ENCODE measurements around the gene SULT1A2.
"Not testable (repeated sequence)": the region's sequence is repeated elsewhere in the genome, so short reads cannot be mapped to it uniquely, and the experiment has no call there.

DNA sequence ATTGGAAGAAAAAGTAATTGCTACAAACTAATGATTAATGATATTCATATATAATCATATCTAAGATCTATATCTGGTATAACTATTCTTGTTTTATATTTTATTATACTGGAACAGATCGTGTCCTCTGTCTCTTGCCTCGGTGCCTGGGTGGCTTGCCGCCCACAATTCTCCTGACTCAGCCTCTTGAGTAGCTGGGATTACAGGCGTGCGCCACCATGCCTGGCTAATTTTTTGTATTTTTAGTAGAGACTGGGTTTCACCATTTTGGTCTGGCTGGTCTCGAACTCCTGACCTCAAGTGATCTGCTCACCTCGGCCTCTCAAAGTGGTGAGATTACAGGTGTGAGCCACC, 19.4 kb upstream of the SULT1A2 start:
- TF ChIP-seq, protein P1, sequence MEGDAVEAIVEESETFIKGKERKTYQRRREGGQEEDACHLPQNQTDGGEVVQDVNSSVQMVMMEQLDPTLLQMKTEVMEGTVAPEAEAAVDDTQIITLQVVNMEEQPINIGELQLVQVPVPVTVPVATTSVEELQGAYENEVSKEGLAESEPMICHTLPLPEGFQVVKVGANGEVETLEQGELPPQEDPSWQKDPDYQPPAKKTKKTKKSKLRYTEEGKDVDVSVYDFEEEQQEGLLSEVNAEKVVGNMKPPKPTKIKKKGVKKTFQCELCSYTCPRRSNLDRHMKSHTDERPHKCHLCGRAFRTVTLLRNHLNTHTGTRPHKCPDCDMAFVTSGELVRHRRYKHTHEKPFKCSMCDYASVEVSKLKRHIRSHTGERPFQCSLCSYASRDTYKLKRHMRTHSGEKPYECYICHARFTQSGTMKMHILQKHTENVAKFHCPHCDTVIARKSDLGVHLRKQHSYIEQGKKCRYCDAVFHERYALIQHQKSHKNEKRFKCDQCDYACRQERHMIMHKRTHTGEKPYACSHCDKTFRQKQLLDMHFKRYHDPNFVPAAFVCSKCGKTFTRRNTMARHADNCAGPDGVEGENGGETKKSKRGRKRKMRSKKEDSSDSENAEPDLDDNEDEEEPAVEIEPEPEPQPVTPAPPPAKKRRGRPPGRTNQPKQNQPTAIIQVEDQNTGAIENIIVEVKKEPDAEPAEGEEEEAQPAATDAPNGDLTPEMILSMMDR (conservative IDR thresholded peaks at IDR 0.05), result 0 out of 2 replicates have a peak, but pooled peaks have one; percentile 3
- TF ChIP-seq EZH2 (IDR thresholded peaks at IDR 0.05; ENCODE audit: low read depth), result not testable (repeated sequence)

All from PC-9 (cell line).